HepG2 (cell line): ENCODE data around the gene NACC2. TPM values are rescaled to one million over a fixed set of nuclear protein-coding genes. Genes with fewer than 3 reads are reported as not detected.

Experiments
- CEBPZ ChIP-seq: IDR thresholded peaks from 2 replicates; pipeline ENCODE4 v1.6.1; 2012; ENCODE audit warnings: low read length, improper control_type of control experiment
- CHD4 ChIP-seq: fragments of 200-600 bp; sonication (generic); IDR thresholded peaks from 2 replicates; pipeline ENCODE4 v1.7.0; 2017; ENCODE audit warnings: mild to moderate bottlenecking, low read length, borderline replicate concordance
- DRAP1 ChIP-seq: IDR thresholded peaks from 2 replicates; pipeline ENCODE4 v1.6.1; 2016; ENCODE audit warnings: missing genetic modification reagents, missing compliant biosample characterization
- GATAD1 ChIP-seq: IDR thresholded peaks from 2 replicates; pipeline ENCODE4 v1.6.1; 2016; ENCODE audit warnings: missing genetic modification reagents, missing compliant biosample characterization
- HOXA5 ChIP-seq: sonication (generic); formaldehyde crosslinking; IDR thresholded peaks from 2 replicates; pipeline ENCODE4 v1.4.0; 2020; ENCODE audit warnings: missing genetic modification reagents
- KDM4B ChIP-seq: sonication (generic); formaldehyde crosslinking; IDR thresholded peaks from 2 replicates; pipeline ENCODE4 v1.4.0; 2020; ENCODE audit warnings: missing genetic modification reagents
- MED13 ChIP-seq: sonication (generic); formaldehyde crosslinking; IDR thresholded peaks from 2 replicates; pipeline ENCODE4 v1.5.0; 2020; ENCODE audit warnings: missing genetic modification reagents
- NBN ChIP-seq: fragments of 450-650 bp; conservative IDR thresholded peaks from 2 replicates; pipeline ENCODE4 v1.6.1; 2017
- NR2C2 ChIP-seq: sonication (generic); formaldehyde crosslinking; IDR thresholded peaks from 2 replicates; pipeline ENCODE4 v1.4.0; 2020; ENCODE audit warnings: missing genetic modification reagents, mild to moderate bottlenecking, moderate library complexity, borderline replicate concordance
- THAP9 ChIP-seq: sonication (generic); formaldehyde crosslinking; IDR thresholded peaks from 2 replicates; pipeline ENCODE4; 2020; ENCODE audit warnings: missing genetic modification reagents, mild to moderate bottlenecking, borderline replicate concordance
- TIGD3 ChIP-seq: sonication (generic); formaldehyde crosslinking; IDR thresholded peaks from 2 replicates; pipeline ENCODE4 v1.5.1; 2020; ENCODE audit warnings: mild to moderate bottlenecking, missing genetic modification reagents, borderline replicate concordance
- ZEB1 ChIP-seq: IDR thresholded peaks from 2 replicates; pipeline ENCODE4 v1.6.1; 2012; ENCODE audit warnings: mild to moderate bottlenecking, low read depth, inconsistent platforms; ENCODE audit not compliant: insufficient replicate concordance
- ZNF501 ChIP-seq: sonication (generic); formaldehyde crosslinking; IDR thresholded peaks from 2 replicates; pipeline ENCODE4 v1.5.1; 2020; ENCODE audit warnings: mild to moderate bottlenecking, moderate library complexity, missing genetic modification reagents
- ZNF546 ChIP-seq: sonication (generic); formaldehyde crosslinking; conservative IDR thresholded peaks from 2 replicates; pipeline ENCODE4 v1.8.1; 2023; ENCODE audit warnings: mild to moderate bottlenecking, missing genetic modification reagents
- ZNF740 ChIP-seq: sonication (generic); formaldehyde crosslinking; IDR thresholded peaks from 2 replicates; pipeline ENCODE4 v1.4.0; 2020; ENCODE audit warnings: missing genetic modification reagents
- ZNF879 ChIP-seq: sonication (generic); formaldehyde crosslinking; IDR thresholded peaks from 2 replicates; pipeline ENCODE4 v1.8.1; 2023; ENCODE audit warnings: missing genetic modification reagents
- polyA plus RNA-seq, 8 experiments: library from polyadenylated mRNA; depleted of rRNA in 3 of 8; stranded (reverse) in 7 of 8; unstranded in 1 of 8; fragments of >200 nt; fragmentation: Illumina TruSeq in 4 of 8; extraction: Trizol in 4 of 8; gene quantifications; 2 replicates each; pipeline versions ENCODE4 v1.2.1 to v1.2.3, GENCODE V29; 2011 to 2016; ENCODE audit warnings: low read depth in 4 of 8, missing spikeins in 1 of 8, mixed read lengths in 1 of 8; ENCODE audit not compliant: insufficient read depth in 1 of 8
- total RNA-seq, 5 experiments: library from RNA; depleted of rRNA; stranded (reverse); fragments of >200 nt; fragmentation: Illumina TruSeq; extraction: Trizol; gene quantifications; 2 replicates each; pipeline ENCODE4 v1.2.3, GENCODE V29; 2016; ENCODE audit warnings: low read depth in 1 of 5

Gene NACC2
- total and polyA plus RNA-seq, 2 of the 13 experiments (the other 11 are each of a cell fraction or from before 2014, with no cell fraction given), result 5.9 to 12.3 TPM

GRCh38 chr9:136118320-136119060 is 23.4 kb upstream of the NACC2 start, which contains the start of gene TMEM250 (continued):
- TF ChIP-seq TIGD3 (0 out of 2 replicates have a peak, but pooled peaks have one; percentile 8), NBN (no peak), ZNF740 (CRISPR knock-in tag) (peak; percentile 66; the same call in 1 of the 2 replicates), CEBPZ (no peak), THAP9 (CRISPR knock-in tag) (no peak), MED13 (CRISPR knock-in tag) (no peak), GATAD1 (CRISPR knock-in tag) (peak; percentile 88), ZNF546 (CRISPR knock-in tag) (no peak; the same call in 1 of the 2 replicates), ZNF501 (CRISPR knock-in tag) (no peak; the same call in 1 of the 2 replicates), ZNF879 (no peak), DRAP1 (peak; percentile 67), HOXA5 (CRISPR knock-in tag) (peak; percentile 48), KDM4B (no peak), NR2C2 (peak; percentile 87), ZEB1 (no peak), CHD4 (no peak)
